ENCODE measurements around the gene CEP104. TPM values are rescaled to one million over a fixed set of nuclear protein-coding genes. Genes with fewer than 3 reads are reported as not detected.
A peak's percentile ranks its signal among the peaks of the same experiment; 100 is the strongest.

Gene CEP104
- total RNA-seq, 1 donor from 2014 or later, result 43.8 TPM

- Mint-ChIP-seq H3K9me3 (ENCODE audit: low read depth) (no peaks in the 10 kb centered on the region), H3K4me3 (ENCODE audit: low read depth) (peak overlapping the region; percentile 65), H3K27ac (no peak overlapping the region), H3K27me3 (peaks cover 4% of the 10 kb centered on the region), H3K4me1 (ENCODE audit: low read depth) (peaks cover 4% of the 10 kb centered on the region), H3K36me3 (ENCODE audit: insufficient read depth) (no peaks in the 10 kb centered on the region)
- DNase-seq (ENCODE audit: low spot score, unreplicated experiment), result no peak
- no peak for TF ChIP-seq CTCF (IDR thresholded peaks at IDR 0.05; ENCODE audit: unreplicated experiment)
These were observed 83.3 kb downstream of the CEP104 start for GRCh38 chr1:3773572-3774275.

- H3K4me1 Mint-ChIP-seq (ENCODE audit: low read depth), result peaks cover 4% of the 10 kb centered on the region
- no peaks in the 10 kb centered on the region for H3K9me3 Mint-ChIP-seq (ENCODE audit: low read depth)
- H3K4me3 Mint-ChIP-seq (ENCODE audit: low read depth), result peak within 1 kb of the TSS; percentile 65
- TF ChIP-seq CTCF (IDR thresholded peaks at IDR 0.05; ENCODE audit: unreplicated experiment), result no peak
- no peak for DNase-seq (ENCODE audit: low spot score, unreplicated experiment)
- no peak within 1 kb of the TSS for H3K27ac Mint-ChIP-seq
- H3K36me3 Mint-ChIP-seq (ENCODE audit: insufficient read depth), result no peaks in the 10 kb centered on the region
- peaks cover 4% of the 10 kb centered on the region for H3K27me3 Mint-ChIP-seq
These were observed 84.1 kb downstream of the CEP104 start, which contains the start of gene SMIM1 for GRCh38 chr1:3772715-3773571. SMIM1 (plus strand) TSS chr1:3772749; CDS start chr1:3775374, 2,625 bp downstream.

GRCh38 chr1:3772027-3772714 is 84.8 kb downstream of the CEP104 start:
- Mint-ChIP-seq H3K36me3 (ENCODE audit: insufficient read depth) (no peaks in the 10 kb centered on the region), H3K4me3 (ENCODE audit: low read depth) (peak overlapping the region; percentile 62), H3K9me3 (ENCODE audit: low read depth) (no peaks in the 10 kb centered on the region), H3K4me1 (ENCODE audit: low read depth) (peaks cover 8% of the 10 kb centered on the region), H3K27ac (no peak overlapping the region), H3K27me3 (peaks cover 4% of the 10 kb centered on the region)
- TF ChIP-seq CTCF (IDR thresholded peaks at IDR 0.05; ENCODE audit: unreplicated experiment), result no peak
- DNase-seq (ENCODE audit: low spot score, unreplicated experiment), result peak; percentile 91

GRCh38 chr1:3771108-3772026 is 85.6 kb downstream of the CEP104 start:
- DNase-seq (ENCODE audit: low spot score, unreplicated experiment), result no peak
- no peak overlapping the region for H3K27ac Mint-ChIP-seq
- H3K4me3 Mint-ChIP-seq (ENCODE audit: low read depth), result peak overlapping the region; percentile 62
- H3K36me3 Mint-ChIP-seq (ENCODE audit: insufficient read depth), result no peaks in the 10 kb centered on the region
- TF ChIP-seq CTCF (IDR thresholded peaks at IDR 0.05; ENCODE audit: unreplicated experiment), result no peak
- H3K27me3 Mint-ChIP-seq, result peaks cover 5% of the 10 kb centered on the region
- no peaks in the 10 kb centered on the region for H3K9me3 Mint-ChIP-seq (ENCODE audit: low read depth)
- H3K4me1 Mint-ChIP-seq (ENCODE audit: low read depth), result peaks cover 8% of the 10 kb centered on the region

Data from progenitor cell of endocrine pancreas (in vitro differentiated cells).